Sciatic nerve (tissue), 2 donors: ENCODE results near the gene ZNF320. TPM values are rescaled to one million over a fixed set of nuclear protein-coding genes. Genes with fewer than 3 reads are reported as not detected.
"Not testable (repeated sequence)": the region's sequence is repeated elsewhere in the genome, so short reads cannot be mapped to it uniquely, and the experiment has no call there.

Source experiments
- ATAC-seq: fragments of 200-7000 bp; cut with Tn5 transposase; one replicate; pipeline ENCODE4 v1.9.1; 2020; ENCODE audit warnings: mild to moderate bottlenecking, moderate library complexity
- DNase-seq: peaks from one replicate; pipeline ENCODE4 v3.0.0-alpha.2; 2020; ENCODE audit warnings: low spot score
- intact Hi-C: fragments of 100-400 bp; cut with DNase I; formaldehyde crosslinking; loops from one replicate; pipeline ENCODE4 v1.14.2; 2022
- total RNA-seq: library from RNA; stranded (reverse); fragmentation: NEBNext Ultra II Directional; extraction: Animal tissue kit (Norgen Biotek cat#: 25700); gene quantifications from one replicate; pipeline ENCODE4 v1.2.1, GENCODE V29; 2021
- donor health status: DM: no; HTN: no; CAD: no.
- donor health status: DM: no; HTN: no; CAD: no.

ZNF320 gene
- total RNA-seq, 1 donor from 2014 or later = 12.1 TPM

- intact Hi-C loops = no loop called here
- peak; percentile 75 for ATAC-seq
- DNase-seq = no peak
Measured at GRCh38 chr19:52923778-52924593, 26.6 kb upstream of the ZNF320 start.

GRCh38 chr19:52922841-52923777 is 25.7 kb upstream of the ZNF320 start, which contains the start of gene ZNF888:
Gene ZNF888 (minus strand): TSS chr19:52923428. CDS start chr19:52917873, 5,555 bp downstream.
- peak; percentile 98 for ATAC-seq
- peak; percentile 91 for DNase-seq
- intact Hi-C loops = no loop called here

- ATAC-seq = no peak
- intact Hi-C loops = no loop called here
- no peak for DNase-seq
Measured at GRCh38 chr19:52917531-52917930, 20.1 kb upstream of the ZNF320 start.

GRCh38 chr19:52910648-52911047 is 13.2 kb upstream of the ZNF320 start:
- intact Hi-C loops = no loop called here
- DNase-seq (no peak), ATAC-seq (no peak)

- ATAC-seq, DNase-seq: not testable (repeated sequence)
- intact Hi-C loops = loop anchor here (1.0 kb wide), 1 partner anchor 21 kb away; no protein-coding TSS in a partner anchor
Measured at GRCh38 chr19:52904052-52904780, 6.8 kb upstream of the ZNF320 start.

DNA sequence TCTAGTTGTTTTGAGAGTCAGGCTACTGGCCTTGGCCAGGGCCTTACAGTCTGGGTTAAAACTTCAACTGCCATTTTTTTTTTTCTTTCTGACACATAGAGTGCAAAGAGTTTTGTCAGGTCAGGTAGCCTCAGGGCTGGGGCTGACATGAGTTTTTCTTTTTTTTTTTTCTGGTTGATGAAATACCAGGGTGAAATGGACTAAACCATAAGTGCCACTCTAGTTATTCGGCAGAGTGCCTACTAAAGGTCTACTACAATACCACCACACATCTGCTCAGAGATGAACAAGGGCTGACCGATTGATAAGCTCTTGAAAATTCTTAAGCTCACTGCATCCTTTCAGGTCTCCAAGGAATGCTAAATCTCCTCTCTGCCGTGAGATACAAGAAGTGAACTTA is 4.4 kb upstream of the ZNF320 start:
- DNase-seq (no peak), ATAC-seq (no peak)
- intact Hi-C loops = no loop called here

- DNase-seq, ATAC-seq, intact Hi-C loops: not testable (repeated sequence)
Measured at GRCh38 chr19:52898596-52898995, 1.2 kb upstream of the ZNF320 start.

DNA sequence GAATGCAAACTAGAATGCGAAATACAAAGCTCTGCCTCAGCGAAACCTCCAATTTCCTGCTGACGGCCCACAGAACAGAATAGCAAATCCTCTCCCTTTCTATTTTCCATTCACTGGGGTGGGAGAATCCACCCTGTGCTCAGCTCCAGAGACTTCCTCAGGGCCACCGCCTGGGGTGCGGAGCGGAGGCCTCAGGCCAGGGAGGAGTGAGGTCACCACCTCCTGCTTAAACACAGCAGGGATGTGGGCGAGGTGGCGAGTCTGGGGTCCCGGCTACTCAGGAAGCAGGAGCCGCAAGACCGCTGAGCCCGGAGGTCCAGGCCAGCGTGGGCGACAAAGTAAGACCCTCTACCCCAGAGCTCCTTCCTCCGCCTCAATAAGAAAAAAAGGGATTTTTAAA is 666 bp upstream of the ZNF320 start:
- intact Hi-C loops = no loop called here
- DNase-seq (no peak), ATAC-seq (peak; percentile 57)

DNA sequence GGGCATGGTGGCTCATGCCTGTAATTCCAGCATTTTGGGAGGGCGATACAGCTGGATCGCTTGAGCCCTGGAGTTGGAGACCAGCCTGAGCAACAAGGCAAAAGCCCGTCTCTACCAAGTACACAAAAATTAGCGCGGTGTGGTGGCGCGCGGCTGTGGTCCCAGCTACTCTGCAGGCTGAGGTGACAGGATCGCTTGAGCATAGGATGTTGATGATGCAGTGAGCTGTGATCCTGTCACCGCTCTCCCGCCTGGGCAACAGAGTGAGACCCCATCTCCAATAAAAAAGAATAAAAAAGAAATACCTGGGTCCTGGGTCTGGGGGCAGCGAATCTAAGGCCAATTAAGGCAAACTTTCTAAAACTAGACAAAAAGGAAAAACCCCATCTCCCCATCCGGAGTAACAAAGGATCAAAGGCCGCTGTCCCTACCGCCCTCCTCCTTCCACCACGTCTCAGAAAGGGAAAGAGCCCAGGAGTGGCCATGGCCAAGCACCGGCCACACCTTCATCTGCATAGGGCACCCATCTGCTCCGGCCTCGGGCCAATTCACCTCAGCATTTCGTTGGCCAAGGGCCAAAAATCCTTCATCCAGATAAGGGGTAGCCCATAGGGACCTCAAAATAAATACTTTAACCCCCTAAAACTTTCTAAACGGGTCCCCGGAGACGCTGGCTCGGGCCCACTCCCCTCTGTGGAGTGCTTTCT is 851 bp downstream of the ZNF320 start:
- ATAC-seq (peak; percentile 51), DNase-seq (peak; percentile 65)
- intact Hi-C loops = no loop called here

DNA sequence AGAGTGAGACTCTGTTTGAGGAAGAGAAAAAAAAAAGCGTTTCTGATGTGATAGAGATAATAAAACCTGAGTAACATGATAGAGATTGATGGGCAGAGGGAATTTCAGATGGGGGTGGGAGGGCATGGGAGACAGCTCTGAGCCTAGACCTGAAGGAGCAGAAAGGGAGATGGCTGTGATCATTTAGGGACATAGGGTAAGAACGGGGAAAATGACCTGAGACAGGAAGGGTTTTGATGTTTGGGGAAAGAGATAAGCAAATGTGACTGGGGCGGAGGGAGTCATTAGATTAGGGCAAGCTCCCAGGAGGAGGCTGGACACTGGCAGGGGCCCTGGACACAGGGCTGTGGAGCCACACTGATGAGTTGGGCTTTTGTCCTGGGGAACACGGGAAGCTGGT is 6.1 kb downstream of the ZNF320 start:
- no peak for DNase-seq
- intact Hi-C loops = no loop called here
- ATAC-seq = no peak

DNA sequence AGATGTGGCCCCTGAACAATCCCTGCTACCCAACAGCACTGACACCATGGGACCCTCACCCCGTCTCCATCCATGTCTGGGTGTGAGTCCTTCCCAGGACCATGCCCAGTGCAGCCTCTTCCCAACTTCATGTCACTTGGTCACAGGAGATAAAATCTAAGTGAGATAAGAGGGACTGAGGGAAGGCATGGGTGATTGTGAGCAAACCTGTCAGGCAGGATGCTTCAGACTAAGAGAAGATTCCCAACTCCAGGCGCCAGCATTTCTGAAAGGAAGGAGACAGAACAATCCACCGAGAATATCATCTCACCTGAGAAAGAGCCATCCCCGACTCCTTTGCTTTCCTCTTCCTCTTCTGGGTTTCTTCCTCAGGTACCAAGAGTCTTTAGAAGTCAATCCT is 7.5 kb downstream of the ZNF320 start:
- ATAC-seq = no peak
- DNase-seq = no peak
- intact Hi-C loops = no loop called here

DNA sequence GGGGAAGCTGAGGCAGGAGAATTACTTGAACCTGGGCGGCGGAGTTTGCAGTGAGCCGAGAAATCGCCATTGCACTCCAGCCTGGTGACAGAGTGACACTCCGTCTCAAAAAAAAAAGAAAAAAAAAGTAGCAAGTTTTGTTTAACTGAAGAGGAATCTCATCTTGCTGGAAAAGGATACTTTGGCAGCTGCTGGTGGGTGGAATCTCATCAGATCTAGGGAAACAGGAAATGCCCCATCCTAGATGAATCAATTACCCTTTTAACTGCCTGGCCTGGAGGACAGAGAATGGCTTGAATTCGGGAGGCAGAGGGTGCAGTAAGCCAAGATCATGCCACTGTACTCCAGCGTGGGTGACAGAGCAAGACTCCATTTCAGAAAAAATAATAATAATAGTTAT is 8.4 kb downstream of the ZNF320 start:
- ATAC-seq = no peak
- DNase-seq = no peak
- intact Hi-C loops = no loop called here

DNA sequence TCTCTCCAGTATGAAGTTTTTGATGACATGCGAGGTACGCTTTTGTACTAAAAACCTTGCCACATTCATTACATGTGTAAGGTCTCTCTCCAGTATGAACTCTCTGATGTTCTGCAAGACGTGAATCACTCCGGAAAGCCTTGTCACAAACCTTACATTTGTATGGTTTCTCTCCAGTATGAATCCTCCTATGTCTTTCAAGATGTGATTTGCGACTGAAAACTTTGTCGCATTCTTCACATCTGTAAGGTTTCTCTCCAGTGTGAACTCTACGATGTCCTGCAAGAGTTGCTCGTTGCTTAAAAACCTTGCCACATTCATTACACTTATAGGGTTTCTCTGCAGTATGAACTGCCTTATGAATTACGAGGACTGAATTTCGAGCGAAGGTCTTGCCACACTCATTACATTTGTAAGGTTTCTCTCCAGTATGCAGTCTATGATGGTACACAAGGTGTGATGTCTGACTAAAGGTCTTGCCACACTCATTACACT is 16.5 kb downstream of the ZNF320 start:
- no peak for DNase-seq
- no peak for ATAC-seq
- intact Hi-C loops = no loop called here

DNA sequence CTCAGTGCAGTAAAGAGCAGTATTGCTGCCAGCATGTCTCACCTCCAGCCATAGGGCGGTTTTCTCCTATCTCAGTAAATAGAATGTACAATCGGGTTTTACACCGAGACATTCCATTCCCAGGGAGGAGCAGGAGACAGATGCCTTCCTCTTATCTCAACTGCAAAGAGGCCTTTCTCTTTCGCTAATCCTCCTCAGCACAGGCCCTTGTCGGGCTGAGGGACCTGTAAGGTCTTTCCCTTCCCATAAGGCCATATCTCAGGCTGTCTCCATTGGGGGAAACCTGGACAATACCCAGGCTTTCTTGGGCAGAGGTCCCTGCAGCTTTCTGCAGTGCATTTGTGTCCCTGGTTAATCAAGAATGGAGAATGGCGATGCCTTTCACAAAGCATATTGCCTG is 24.4 kb downstream of the ZNF320 start:
- intact Hi-C loops, DNase-seq, ATAC-seq: not testable (repeated sequence)

DNA sequence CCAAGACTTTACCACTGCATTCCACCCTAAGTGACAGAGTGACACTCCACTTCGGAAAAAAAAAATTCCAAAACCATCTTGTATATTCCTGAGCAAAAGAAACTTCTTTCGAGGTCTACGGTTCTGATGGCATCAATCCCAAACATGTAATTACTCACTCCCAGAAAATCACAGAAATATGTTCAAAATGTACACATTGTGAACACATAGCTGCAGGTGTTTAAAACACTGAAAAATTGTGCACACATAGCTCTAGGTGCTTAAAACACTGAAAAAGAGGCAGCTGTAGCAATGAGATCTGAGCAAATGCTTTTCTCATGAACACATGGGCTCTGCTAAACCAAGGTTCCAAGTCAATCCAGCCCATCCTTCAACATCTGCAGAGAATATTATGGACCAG is 26.0 kb downstream of the ZNF320 start:
- intact Hi-C loops = no loop called here
- DNase-seq (no peak), ATAC-seq (no peak)

- intact Hi-C loops, DNase-seq, ATAC-seq: not testable (repeated sequence)
Measured at GRCh38 chr19:52868031-52868430, 29.4 kb downstream of the ZNF320 start.

GRCh38 chr19:52857378-52858191 is 39.9 kb downstream of the ZNF320 start, which contains the start of gene ZNF468:
Gene ZNF468 (minus strand): TSS chr19:52857619. CDS start chr19:52854272, 3,347 bp downstream.
- DNase-seq (peak; percentile 89), ATAC-seq (peak; percentile 100)
- intact Hi-C loops = not testable (repeated sequence)
